HG02840 (cell line): ENCODE measurements around the gene EVA1C.
"Not testable (repeated sequence)": the region's sequence is repeated elsewhere in the genome, so short reads cannot be mapped to it uniquely, and the experiment has no call there.

Source experiments
- ATAC-seq: cut with Tn5 transposase; IDR thresholded peaks from one replicate; pipeline ENCODE4 v1.9.1; 2021; ENCODE audit warnings: mild to moderate bottlenecking, moderate library complexity, moderate number of reproducible peaks; ENCODE audit not compliant: unreplicated experiment, low FRiP score

Gene EVA1C, protein sequence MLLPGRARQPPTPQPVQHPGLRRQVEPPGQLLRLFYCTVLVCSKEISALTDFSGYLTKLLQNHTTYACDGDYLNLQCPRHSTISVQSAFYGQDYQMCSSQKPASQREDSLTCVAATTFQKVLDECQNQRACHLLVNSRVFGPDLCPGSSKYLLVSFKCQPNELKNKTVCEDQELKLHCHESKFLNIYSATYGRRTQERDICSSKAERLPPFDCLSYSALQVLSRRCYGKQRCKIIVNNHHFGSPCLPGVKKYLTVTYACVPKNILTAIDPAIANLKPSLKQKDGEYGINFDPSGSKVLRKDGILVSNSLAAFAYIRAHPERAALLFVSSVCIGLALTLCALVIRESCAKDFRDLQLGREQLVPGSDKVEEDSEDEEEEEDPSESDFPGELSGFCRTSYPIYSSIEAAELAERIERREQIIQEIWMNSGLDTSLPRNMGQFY

DNA sequence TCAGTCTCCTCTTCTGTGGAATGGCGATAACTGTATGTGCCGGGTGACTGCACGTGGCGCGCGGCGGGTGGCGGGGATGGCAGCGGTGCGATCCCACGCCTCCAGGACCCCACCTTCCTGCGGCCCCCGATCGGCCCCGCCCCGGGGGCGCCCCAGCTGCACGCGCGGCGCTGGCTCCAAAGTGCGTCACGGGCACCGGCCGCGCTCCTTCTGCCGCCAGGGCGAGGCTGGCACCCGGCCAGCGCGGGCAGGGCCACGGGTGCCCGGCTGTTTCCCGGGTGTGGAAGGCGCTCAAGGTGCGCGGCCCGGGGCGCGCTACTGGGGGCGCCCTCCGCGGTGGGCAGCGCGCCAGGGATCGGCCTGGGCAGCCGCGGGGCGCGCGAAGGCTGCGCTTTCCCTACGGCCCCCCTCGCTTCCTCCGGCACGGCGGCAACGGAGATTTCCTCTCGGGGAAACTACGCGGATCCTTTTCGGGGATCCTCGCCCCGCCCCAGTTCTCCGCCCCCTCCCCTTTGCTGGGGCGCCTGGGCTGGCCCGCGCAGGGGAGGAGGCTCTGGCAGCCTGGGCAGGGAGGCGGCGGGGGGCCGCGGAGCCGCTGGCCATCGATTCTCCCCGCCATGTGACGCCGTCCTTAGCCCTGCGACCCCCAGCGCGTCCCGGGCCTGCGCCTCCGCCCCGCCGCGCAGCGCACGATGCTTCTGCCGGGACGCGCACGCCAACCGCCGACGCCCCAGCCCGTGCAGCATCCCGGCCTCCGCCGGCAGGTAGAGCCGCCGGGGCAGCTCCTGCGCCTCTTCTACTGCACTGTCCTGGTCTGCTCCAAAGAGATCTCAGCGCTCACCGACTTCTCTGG, at the start of gene EVA1C:
Gene EVA1C (plus strand): TSS at position 545 of the 853 bp plus-strand sequence. CDS start 148 bp downstream, at position 693.
- no peak for ATAC-seq

DNA sequence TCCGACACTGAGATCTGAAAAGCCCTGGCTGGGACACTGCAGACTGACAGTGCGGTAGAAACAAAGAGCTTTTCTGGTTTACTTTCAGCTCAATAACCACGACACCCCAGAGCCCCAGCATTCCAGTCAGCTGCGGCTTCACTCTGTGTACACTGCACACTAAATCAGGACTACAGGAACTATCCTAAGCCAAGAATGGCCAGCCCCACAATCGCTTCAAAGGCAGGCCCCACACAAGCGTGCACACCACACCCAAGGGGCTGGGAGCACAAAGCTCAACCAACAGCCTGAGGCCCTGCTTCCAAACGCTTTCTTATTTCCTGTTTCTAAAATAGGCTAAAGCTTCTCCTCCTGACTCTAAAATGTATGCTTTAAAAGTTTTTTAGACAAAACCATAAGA, 48.1 kb upstream of the EVA1C start:
- no peak for ATAC-seq

DNA sequence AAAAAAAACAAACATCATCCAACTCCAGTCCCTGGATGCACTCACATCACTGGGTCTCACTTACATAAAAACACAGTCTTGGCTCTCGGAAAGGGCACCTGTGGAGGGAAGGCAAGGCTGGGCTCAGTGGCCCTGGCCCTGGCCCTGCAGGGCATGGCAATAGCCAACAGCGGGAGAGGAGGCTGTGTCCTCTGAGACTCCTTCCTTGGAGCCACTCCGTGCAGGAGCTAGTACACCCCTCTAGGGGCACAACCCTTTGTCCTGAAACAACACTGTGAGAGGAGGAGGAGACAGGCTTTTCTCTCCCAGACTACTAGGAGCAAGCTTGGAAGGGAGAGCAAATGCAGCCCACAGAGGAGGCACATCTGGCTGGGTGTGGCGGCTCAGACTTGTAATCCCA, 47.7 kb upstream of the EVA1C start:
- no peak for ATAC-seq

DNA sequence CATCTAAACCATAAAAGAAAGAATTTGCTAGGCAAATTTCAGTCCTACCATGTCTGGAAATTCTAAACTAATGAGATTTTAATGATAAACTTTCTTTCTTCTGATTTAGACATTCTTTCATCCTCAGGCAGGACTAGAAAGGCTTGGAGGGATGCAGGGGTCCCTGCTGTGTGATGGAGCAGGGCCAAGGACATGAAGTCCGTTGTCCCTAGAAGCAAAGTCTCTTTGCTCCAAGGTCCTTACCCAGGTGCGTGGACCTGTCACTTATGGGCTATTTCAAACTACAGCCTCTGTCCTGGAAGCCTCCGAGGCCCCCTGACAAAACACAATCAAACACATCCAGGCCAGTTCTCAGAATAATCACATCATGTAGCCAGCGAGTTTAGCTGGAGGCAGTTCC, 46.3 kb upstream of the EVA1C start:
- no peak for ATAC-seq

DNA sequence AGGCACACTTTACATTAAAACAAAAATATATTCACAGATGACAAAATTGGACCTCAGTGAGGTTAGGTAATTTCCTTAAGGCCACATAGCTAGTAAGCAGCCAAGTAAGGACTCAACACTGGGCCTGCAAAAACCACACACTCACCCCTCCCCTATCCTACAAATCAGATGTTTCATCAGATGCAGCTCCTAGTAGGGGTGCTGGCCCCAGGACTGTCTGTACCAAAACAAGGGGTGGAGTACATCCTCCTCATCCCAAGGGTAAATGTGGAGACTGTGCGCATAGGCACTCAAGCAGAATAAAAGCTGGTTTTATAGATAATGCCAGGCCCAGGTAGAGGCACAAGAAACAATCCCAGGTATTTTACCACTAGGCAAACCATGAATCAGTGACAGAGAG, 45.3 kb upstream of the EVA1C start:
- no peak for ATAC-seq

DNA sequence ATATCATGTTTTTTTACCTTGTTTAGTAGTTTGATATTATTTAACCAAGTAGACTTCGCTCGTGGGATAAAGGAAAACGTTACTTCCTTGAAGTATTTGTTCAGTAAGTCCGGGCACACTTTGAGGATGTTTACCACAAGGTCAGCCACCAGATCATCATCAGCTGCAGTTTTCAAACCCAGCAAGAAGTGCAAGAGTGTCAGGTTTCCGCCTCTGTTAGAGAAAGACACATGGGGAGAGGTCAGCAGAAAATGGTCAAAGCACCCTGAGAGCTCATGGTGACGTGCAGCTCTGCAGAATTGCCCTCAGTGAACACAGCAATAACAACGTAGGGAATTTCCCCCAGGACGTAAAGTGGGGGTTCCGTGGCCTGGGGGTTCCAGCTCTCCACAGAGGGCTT, 44.1 kb upstream of the EVA1C start:
- ATAC-seq = no peak

DNA sequence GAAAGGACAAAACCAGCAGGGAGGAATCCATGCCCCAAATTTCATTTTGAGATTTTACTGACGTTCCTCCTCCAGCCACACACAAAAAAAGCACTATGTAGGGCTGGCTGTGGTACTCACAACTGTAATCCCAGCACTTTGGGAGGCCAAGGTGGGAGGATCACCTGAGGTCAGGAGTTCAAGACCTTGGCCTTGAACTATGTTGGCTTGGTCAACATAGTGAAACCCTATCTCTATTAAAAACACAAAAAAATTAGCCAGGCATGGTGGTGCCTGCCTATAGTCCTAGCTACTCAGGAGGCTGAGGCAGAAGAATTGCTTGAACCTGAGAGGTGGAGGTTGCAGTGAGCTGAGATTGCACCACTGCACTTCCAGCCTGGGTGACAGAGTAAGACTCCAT, 43.5 kb upstream of the EVA1C start:
- ATAC-seq = not testable (repeated sequence)

DNA sequence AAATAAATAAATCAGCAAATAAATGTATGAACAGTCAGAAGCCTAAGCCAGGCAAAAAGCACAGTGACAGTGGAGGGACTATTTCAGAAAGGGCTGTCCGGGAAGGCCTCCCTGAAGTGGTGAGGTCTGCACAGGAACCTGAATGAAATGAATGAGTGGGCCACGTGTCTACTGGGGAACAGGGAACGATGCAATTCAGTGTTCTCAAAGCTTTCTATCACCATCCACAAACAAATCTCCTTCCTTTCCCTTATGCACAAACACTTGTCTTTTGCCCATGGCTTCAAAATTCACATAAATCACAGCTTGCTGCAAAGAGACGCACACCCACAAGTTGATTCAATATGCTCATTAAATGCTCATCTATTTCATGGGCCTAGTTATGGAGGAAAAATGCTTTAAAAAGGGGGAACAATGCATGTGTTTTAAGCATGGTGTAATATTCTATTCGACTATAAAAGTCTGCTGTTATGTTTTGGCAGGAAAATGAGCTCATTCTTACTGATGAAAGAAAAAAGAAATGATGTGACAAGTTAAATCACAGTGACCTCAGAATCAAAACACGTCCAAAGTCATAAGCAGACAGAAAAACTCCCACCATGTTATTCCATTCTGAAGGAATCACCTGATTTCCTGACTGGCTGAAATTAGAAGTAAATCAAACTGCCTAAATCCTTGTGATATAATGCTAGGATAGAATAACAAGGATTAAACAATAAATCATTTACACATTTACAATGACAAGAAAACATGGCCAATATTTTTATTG, 41.3 kb upstream of the EVA1C start:
- no peak for ATAC-seq

DNA sequence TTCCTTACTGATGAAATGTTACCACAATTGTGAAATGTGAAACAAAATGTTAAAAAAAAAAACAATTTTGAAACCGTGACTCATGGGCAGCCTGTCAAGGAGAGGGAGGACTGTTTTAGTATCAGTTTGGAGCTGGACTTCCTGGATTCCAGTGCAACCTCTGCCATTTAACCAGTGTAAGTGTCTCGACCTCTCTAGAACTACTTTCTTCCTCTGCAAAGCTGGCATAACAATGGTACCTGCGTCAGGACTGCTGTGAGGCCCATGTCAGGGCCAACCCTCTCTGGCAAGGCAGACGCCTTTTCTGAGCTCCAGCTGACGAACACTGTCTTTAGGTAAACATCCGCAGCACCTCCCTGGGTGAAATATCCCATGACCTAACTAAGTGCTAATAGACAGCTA, 40.6 kb upstream of the EVA1C start:
- ATAC-seq = no peak

DNA sequence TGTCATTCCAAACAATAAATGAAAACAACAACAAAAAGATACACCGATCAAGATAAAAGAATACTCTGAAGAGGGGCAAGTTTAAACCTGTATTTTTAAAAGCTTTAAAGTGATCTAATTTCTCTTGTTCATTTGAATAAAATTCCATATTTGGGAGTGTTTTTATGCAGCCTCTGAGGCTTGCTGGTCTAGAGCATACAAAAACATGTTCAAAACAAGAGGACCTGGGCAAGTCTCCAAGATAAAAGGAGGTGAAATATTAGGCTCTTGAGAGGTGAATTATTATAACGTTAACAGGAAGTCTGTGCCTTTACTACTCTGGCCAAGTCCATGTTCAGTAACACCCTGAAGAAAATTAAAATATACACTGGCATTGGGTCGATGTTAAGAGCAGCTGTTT, 39.8 kb upstream of the EVA1C start:
- ATAC-seq = no peak

DNA sequence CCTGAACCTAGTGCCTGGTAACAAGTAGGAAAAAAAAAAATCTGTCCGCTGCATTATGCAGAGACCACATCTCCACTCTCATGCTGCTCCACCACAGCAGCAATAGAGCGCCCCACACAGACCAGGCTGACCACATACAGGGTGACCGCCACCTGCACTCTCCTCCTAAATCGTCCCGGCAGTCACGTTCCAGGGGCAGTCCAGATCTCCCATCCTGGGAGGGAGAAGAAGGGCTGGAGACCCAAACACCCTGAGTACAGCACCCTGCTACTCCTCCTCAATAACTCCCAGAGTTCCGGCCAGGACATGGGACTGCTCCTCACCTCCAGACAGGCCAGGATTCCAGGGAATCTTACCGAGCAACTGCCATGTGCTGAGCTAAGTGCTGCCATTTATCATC, 35.0 kb upstream of the EVA1C start:
- no peak for ATAC-seq

DNA sequence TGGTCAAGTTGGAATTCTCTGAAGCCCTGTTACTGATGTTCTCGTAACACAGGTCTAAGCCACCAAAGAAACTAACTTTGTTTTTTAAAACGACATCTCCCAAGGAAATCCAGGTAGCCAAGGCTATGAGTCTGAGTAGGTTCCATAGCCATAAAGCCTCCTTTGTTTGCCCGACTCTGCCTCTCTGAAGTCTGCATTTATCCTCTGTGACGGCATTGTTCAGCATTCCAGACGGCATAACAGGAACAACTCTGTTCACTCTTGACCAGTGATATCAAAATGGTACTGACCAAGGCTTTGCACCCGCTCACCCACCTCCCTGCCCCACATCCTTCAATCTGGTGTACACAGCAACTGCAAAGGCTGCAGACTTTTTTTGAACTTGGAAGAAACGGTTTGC, 34.5 kb upstream of the EVA1C start:
- ATAC-seq = no peak

DNA sequence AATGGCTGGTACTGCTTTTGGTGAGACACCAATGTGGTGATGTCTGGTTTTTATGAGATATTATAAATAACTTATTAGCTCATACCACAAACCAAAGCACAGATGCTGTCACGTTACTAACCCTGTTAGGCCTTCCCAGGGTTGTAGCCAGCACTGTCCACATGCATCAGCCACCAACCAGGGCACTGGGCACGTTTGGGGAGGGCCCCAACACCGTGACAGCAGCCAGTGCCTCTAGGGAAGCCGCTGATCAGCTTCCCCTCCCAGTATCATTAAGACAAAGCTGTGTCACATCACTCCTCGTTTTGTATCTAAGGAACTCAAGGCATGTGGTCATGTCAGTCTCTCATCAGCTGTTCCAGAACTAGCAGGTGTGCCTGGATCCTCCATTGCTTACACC, 33.5 kb upstream of the EVA1C start:
- ATAC-seq = no peak

DNA sequence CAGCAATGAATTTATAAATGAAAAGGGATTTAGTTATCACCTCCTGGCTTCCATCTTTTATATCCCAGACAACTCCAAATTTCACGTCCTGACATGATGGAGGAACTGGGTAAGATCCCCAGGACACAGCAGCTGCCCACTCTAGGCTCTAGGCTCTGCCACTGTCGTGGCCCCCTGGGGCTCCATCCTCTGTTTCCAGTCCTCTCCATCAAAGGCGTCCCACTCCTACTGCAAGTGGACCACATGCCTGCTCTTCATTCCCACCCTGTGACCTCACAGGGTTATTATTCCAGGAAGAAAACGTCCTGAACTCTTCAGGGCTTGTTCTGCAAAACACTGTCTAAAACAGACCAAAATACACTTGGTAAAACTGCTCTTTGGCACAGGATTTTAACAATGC, 31.6 kb upstream of the EVA1C start:
- no peak for ATAC-seq

DNA sequence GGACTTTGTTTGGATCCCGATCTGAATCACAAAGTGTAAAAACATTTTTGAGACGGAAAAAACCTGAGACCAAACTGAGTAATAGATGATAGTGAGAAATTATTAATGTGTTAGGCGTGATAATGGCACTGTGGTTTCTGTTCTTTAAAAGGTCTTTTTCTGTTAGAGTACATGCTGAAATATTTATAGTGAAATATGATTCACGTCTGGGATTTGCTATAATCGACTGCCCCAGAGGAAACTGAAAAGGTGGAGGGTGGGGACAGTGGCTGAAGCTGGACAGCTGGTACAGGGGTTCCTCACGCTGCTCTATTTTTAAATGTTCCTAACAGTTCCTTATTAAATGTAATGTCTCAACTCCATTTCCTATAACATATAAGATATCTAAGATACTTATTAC, 30.9 kb upstream of the EVA1C start:
- ATAC-seq = no peak

DNA sequence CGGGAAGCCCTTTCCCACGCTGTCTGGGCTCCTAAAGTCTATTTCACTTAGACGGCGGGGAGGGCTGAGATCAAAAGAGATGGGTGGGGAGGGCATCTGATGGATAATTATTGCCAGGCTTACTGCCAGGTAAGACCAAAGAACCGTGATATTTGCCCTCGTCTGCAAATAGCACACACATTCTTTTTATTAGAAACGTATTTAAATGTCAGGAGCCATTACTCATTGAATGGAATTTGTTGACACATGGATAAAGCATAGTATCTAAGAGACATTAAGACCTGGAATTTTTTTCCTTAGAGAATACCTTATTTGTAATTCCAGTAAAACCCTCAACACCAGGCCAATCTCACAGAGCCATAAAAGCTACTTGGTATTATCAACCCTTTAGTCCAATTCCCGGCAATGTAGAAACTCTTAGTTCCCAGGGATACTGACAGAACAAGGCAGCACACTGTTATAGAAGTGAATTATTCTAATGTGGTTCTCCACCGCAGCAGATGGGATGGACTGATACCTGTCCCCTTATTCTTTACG, 30.3 kb upstream of the EVA1C start:
- no peak for ATAC-seq

DNA sequence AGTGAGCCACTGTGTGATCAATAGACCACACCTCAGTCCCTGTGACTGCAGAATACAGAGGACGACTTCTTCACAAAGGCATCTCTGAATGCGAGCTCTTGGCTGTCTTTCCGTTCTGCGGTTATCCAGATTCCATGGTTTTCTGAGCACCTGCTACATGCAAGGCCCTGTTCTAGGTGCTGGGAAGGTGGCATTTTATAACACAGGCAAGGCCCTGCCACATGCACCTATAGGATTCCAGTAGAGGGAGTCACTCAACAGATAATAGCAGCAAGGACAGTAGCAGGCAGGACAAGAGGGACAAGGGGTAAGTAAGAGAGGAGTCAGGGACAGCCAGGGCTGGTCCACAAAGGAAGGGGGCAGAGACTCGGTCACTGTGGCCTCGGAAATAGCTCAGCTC, 28.7 kb upstream of the EVA1C start:
- ATAC-seq = no peak

DNA sequence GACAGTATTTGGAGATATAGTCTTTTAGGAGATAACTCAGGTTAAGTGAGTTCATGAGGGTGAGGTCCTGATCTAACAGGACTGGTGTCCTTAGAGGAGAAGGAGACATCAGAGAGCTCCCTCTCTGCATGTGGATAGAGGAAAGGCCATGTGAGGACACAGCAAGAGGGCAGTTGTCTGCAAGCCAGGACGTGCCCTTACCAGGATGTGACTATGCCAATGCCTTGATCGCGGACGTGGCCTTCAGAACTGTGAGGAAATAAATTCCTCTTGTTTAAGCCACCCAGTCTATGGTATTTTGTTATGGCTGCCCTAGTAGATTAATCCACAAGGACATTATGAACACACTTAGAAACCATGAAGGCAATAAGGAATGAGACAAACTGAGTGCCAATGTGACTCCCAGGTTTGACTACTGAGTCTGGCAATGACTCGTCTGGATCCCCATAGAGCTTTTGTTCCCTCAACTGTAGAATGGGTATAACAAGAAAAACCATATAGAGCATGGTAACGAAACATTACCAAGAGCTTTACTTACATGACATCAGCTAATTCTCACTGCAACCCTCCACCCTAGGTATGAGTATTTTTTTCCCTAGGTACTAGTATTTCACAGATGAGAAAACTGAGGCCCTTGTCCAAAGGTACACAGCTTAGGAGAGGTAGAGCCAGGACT, 26.2 kb upstream of the EVA1C start:
- no peak for ATAC-seq

DNA sequence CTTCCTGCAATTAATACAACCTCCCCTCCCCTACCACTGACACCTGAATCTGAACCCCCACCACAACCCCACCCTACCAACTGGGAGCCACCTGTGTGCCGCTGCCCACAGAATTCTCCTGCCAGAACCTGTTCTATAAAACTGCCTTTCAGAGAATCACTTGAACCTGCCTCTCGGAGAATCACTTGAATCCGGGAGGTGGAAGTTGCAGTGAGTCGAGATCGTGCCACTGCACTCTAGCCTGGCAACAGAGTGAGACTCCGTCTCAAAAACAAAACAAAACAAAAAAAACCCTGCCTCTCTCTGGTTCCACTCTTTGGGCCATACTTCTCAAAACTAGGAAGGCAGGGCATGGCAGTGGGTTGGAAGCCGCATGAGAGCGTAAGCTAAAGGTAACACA, 25.4 kb upstream of the EVA1C start:
- no peak for ATAC-seq

DNA sequence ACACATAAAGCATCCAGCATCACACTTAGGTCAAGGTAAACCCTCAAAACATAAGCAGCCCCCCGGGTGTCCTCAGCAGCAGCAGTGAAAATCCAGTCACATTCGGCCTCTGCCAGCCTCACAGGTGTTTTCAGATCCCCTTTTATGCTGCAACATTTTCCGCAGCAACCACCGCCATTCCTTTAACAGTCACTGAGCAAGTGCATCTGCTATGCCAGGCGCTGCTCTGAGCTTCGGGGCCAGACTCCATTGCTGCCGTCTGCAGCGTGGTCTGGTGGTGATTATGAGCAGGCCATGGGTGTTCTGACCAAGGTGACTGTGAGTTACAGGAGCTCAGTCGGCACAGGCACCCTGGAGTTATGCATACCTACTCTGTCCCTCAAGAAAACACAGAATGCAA, 24.2 kb upstream of the EVA1C start:
- no peak for ATAC-seq
